ENCODE data around the gene PROSER2. TPM values are rescaled to one million over a fixed set of nuclear protein-coding genes. Genes with fewer than 3 reads are reported as not detected.
A peak's percentile ranks its signal among the peaks of the same experiment; 100 is the strongest.

PROSER2 gene
- total and polyA plus RNA-seq, 9 of the 15 experiments (the other 6 are each of a cell fraction or from before 2014, with no cell fraction given), result 0.62 to 14.8 (median 2.9) TPM

DNA sequence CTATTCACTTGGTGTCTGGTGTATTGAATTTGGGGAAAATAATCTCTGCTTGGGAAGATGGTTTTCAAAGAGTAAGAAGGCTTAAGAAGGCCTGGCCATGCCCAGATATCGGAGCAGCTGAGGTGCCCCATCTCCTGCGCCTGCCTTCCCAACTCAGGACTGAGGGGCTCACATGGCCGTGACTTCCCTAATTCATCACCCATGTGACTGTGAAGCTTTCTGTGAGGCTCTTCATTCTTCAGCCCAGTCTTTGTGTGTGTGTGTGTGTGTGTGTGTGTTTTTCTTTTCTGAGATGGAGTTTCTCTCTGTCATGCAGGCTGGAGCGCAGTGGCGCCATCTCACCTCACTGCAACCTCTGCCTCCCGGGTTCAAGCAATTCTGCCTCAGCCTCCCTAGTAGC is 53.2 kb downstream of the PROSER2 start:
- in situ Hi-C loops (cut with MboI) (no loop called here), intact Hi-C loops (cut with micrococcal nuclease) (no loop called here)
- no peaks in the 10 kb centered on the region for H3K9me3 ChIP-seq (replicated peaks; ENCODE audit: control insufficient read depth, insufficient read depth, low read depth, low read length)
- H2AFZ ChIP-seq (ENCODE audit: low read depth, low read length), result peak overlapping the region; percentile 79
- CTCF ChIA-PET (ENCODE audit: low intra/inter-chr PET ratio), result no interaction called here
- H3K36me3 ChIP-seq (ENCODE audit: control insufficient read depth, insufficient read depth, low read length), result peaks cover 4% of the 10 kb centered on the region; the same call in 2 of the 3 replicates
- no peaks in the 10 kb centered on the region for H3K9me1 ChIP-seq (ENCODE audit: control insufficient read depth, insufficient read depth, low read length)
- ATAC-seq, result no peak
- POLR2A ChIA-PET, result interaction anchor here (0.6 to 1.7 kb wide), 6 partner anchors 10 to 102 kb away, joined by 3 to 7 read pairs (median 3); no protein-coding TSS in a partner anchor
- H3K79me2 ChIP-seq (ENCODE audit: control insufficient read depth, insufficient read depth, low read length), result peaks cover 90% of the 10 kb centered on the region
- peak overlapping the region; percentile 37 to 86 for H3K9ac ChIP-seq (ENCODE audit: insufficient read depth in 1 of 2, low read depth in 2 of 2, low read length in 2 of 2)
- no peak for FAIRE-seq
- no TSS peak for BruUV-seq (replicated peaks)
- H3K4me1 ChIP-seq (replicated peaks in 1 of 2; ENCODE audit: control insufficient read depth in 2 of 2, insufficient read depth in 2 of 2, low read length in 2 of 2), result peaks cover 33 to 81% of the 10 kb centered on the region in 2 experiments
- H3K4me2 ChIP-seq (ENCODE audit: insufficient read depth, low read length), result peak overlapping the region; percentile 56
- no peak for DNase-seq (ENCODE audit: extremely low read depth in 1 of 4, low spot score in 3 of 4)
- H3K27ac ChIP-seq (ENCODE audit: extremely low read depth, low read depth, low read length), result peak overlapping the region; percentile 80
- no peaks in the 10 kb centered on the region for H3K27me3 ChIP-seq (ENCODE audit: control insufficient read depth in 2 of 2, insufficient read depth in 2 of 2, low read length in 2 of 2)
- H3K4me3 ChIP-seq, result no peak overlapping the region
- WGBS (ENCODE audit: insufficient coverage, low coverage, missing lambda C conversion rate), result 66% methylated on average over 6 of the region's 6 CpGs
- H4K20me1 ChIP-seq (replicated peaks; ENCODE audit: control insufficient read depth, insufficient read depth, low read length), result peaks cover 17% of the 10 kb centered on the region
- TF ChIP-seq CREB3 (tag; conservative IDR thresholded peaks at IDR 0.05; ENCODE audit: low read depth) (0 out of 2 replicates have a peak, but pooled peaks have one; percentile 11), ZBTB40 (IDR thresholded peaks at IDR 0.05) (no peak), ZBTB40 (CRISPR knock-in tag; IDR thresholded peaks at IDR 0.05) (no peak), SPI1 (IDR thresholded peaks at IDR 0.05; ENCODE audit: borderline replicate concordance, low read depth, low read length) (0 out of 2 replicates have a peak, but pooled peaks have one; percentile 37)
- TF ChIP-seq, protein P1, sequence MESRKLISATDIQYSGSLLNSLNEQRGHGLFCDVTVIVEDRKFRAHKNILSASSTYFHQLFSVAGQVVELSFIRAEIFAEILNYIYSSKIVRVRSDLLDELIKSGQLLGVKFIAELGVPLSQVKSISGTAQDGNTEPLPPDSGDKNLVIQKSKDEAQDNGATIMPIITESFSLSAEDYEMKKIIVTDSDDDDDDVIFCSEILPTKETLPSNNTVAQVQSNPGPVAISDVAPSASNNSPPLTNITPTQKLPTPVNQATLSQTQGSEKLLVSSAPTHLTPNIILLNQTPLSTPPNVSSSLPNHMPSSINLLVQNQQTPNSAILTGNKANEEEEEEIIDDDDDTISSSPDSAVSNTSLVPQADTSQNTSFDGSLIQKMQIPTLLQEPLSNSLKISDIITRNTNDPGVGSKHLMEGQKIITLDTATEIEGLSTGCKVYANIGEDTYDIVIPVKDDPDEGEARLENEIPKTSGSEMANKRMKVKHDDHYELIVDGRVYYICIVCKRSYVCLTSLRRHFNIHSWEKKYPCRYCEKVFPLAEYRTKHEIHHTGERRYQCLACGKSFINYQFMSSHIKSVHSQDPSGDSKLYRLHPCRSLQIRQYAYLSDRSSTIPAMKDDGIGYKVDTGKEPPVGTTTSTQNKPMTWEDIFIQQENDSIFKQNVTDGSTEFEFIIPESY (CRISPR knock-in tag; IDR thresholded peaks at IDR 0.05), result peak; percentile 86
- TF ChIP-seq, protein P2, sequence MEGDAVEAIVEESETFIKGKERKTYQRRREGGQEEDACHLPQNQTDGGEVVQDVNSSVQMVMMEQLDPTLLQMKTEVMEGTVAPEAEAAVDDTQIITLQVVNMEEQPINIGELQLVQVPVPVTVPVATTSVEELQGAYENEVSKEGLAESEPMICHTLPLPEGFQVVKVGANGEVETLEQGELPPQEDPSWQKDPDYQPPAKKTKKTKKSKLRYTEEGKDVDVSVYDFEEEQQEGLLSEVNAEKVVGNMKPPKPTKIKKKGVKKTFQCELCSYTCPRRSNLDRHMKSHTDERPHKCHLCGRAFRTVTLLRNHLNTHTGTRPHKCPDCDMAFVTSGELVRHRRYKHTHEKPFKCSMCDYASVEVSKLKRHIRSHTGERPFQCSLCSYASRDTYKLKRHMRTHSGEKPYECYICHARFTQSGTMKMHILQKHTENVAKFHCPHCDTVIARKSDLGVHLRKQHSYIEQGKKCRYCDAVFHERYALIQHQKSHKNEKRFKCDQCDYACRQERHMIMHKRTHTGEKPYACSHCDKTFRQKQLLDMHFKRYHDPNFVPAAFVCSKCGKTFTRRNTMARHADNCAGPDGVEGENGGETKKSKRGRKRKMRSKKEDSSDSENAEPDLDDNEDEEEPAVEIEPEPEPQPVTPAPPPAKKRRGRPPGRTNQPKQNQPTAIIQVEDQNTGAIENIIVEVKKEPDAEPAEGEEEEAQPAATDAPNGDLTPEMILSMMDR (IDR thresholded peaks at IDR 0.05 in 2 of 3, conservative IDR thresholded peaks at IDR 0.05 in 1 of 3; ENCODE audit: insufficient read depth in 2 of 3, low read depth in 1 of 3, low read length in 3 of 3), result no peak
